ENCODE results near the gene SPECC1.

DNA sequence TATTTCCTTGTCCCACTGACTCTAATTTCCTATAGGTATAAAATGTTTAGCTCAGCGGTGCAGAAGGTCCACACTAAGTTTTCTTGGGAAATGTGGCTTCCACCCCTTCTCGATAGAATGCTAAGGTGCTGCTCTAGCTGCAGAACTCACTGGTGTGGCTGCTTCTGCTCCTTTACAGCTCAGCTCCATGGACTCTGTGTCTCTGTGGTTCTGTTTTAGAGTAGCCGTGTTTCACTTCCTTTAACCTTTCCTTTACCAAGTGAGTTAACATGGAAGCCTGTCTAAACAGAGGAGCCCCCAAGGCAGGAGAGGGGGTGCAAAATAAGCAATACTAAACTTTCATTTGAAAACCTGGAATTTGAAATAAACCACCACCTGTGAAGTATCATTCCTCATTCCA is 65.3 kb downstream of the SPECC1 start:
- TF ChIP-seq CTCF (IDR thresholded peaks at IDR 0.05; ENCODE audit: low read depth, low read length, poor library complexity, severe bottlenecking) (no peak), EZH2phosphoT487 (IDR thresholded peaks at IDR 0.05; ENCODE audit: borderline replicate concordance, low read length) (no peak)
